Measurements from ENCODE around the gene HIPK4. TPM values are rescaled to one million over a fixed set of nuclear protein-coding genes. Genes with fewer than 3 reads are reported as not detected.

Gene HIPK4
- total RNA-seq, 1 donor from 2014 or later, result 0.07 TPM

Other genes starting within 250 kb of the HIPK4 start
- 20.0 and 21.7 TPM in 2 replicates for gene MAP3K10, start 198.8 kb downstream of the HIPK4 start, total RNA-seq
- not detected in 2 replicates for gene TTC9B, start 171.8 kb downstream of the HIPK4 start, total RNA-seq
- gene CCNP, start 163.5 kb downstream of the HIPK4 start, total RNA-seq, result 0.25 TPM in 1 of 2 replicates, not detected in the other
- 148 and 149 TPM in 2 replicates for gene AKT2, start 104.8 kb downstream of the HIPK4 start, total RNA-seq
- gene C19orf47, start 41.8 kb downstream of the HIPK4 start, total RNA-seq, result 22.4 and 25.1 TPM in 2 replicates
- 59.2 and 60.1 TPM in 2 replicates for gene PLD3, start 41.5 kb downstream of the HIPK4 start, total RNA-seq
- gene PRX, start 23.2 kb upstream of the HIPK4 start, total RNA-seq, result 0.83 and 0.87 TPM in 2 replicates
- 17.5 and 18.1 TPM in 2 replicates for gene SERTAD1, start 35.8 kb upstream of the HIPK4 start, total RNA-seq
- gene SERTAD3, start 54.2 kb upstream of the HIPK4 start, total RNA-seq, result 12.5 and 13.1 TPM in 2 replicates
- 10.4 and 11.3 TPM in 2 replicates for gene BLVRB, start 75.6 kb upstream of the HIPK4 start, total RNA-seq
- 0.30 and 0.57 TPM in 2 replicates for gene SPTBN4, start 76.8 kb upstream of the HIPK4 start, total RNA-seq
- gene SHKBP1, start 186.7 kb upstream of the HIPK4 start, total RNA-seq, result 125 and 136 TPM in 2 replicates
- 101 and 104 TPM in 2 replicates for gene LTBP4, start 211.2 kb upstream of the HIPK4 start, total RNA-seq

All from activated T-helper 2 cell treated with anti-CD3 and anti-CD28 coated beads, Interferon-gamma antibody, Interleukin-2, Interleukin-4, amounts not matched to agents 10 μg/mL and 5 μg/mL and 100 μg/mL, durations not matched to agents 14 hours and 24 hours and 36 hours (primary cell).